Endometrial microvascular endothelial cells (primary cell): ENCODE results near the gene RUBCN. TPM values are rescaled to one million over a fixed set of nuclear protein-coding genes. Genes with fewer than 3 reads are reported as not detected.
"Not testable (repeated sequence)": the region's sequence is repeated elsewhere in the genome, so short reads cannot be mapped to it uniquely, and the experiment has no call there.

ENCODE experiments used
- in situ Hi-C: cut with HindIII; loops from 2 replicates; pipeline ENCODE4 v1.10.0; 2017; ENCODE audit warnings: low sequenced_read_pairs, low pct_unique_long_range_greater_than_20kb; ENCODE audit errors: inconsistent ontology term
- total RNA-seq: library from RNA; depleted of rRNA; stranded (reverse); fragments of >200 nt; gene quantifications from one replicate; pipeline ENCODE4 v1.2.3, GENCODE V29; 2015; ENCODE audit errors: inconsistent ontology term

RUBCN gene
- total RNA-seq, 1 donor from 2014 or later, result 18.2 TPM

GRCh38 chr3:197629286-197629685 is 107.4 kb downstream of the RUBCN start:
- in situ Hi-C loops, result not testable (repeated sequence)

- in situ Hi-C loops, result not testable (repeated sequence)
These were observed 108.8 kb downstream of the RUBCN start for GRCh38 chr3:197627772-197628523.

- in situ Hi-C loops, result not testable (repeated sequence)
These were observed 109.4 kb downstream of the RUBCN start for GRCh38 chr3:197627158-197627771.

GRCh38 chr3:197626404-197627157 is 110.1 kb downstream of the RUBCN start:
- in situ Hi-C loops, result not testable (repeated sequence)

- in situ Hi-C loops, result not testable (repeated sequence)
These were observed 115.2 kb downstream of the RUBCN start for GRCh38 chr3:197621478-197621877.

Other genes starting within 250 kb of the RUBCN start
- gene BDH1, start 180.9 kb downstream of the RUBCN start, total RNA-seq, result 6.0 TPM
- gene FYTTD1, start 13.0 kb upstream of the RUBCN start, total RNA-seq, result 53.4 TPM
- gene LRCH3, start 54.4 kb upstream of the RUBCN start, total RNA-seq, result 32.1 TPM
- gene RPL35A, start 213.3 kb upstream of the RUBCN start, total RNA-seq, result 766 TPM
- 3.9 TPM for gene LMLN, start 223.3 kb upstream of the RUBCN start, total RNA-seq